Left ventricle myocardium superior (tissue), 1 donor: ENCODE results near the gene ACKR2. TPM values are rescaled to one million over a fixed set of nuclear protein-coding genes. Genes with fewer than 3 reads are reported as not detected.

Experiments used
- ATAC-seq: fragments of 200-7000 bp; cut with Tn5 transposase; one replicate; pipeline ENCODE4 v1.9.1; 2020; ENCODE audit warnings: mild to moderate bottlenecking, moderate library complexity
- DNase-seq: peaks from one replicate; pipeline ENCODE4 v3.0.0-alpha.2; 2020
- intact Hi-C: fragments of 100-400 bp; cut with micrococcal nuclease; formaldehyde crosslinking; loops from one replicate; pipeline ENCODE4 v1.11.0; 2022
- long read RNA-seq: library from polyadenylated mRNA; unstranded; transcript quantifications from one replicate; pipeline ENCODE4 v2.0.0, GENCODE V29; 2021
- total RNA-seq: library from RNA; stranded (reverse); fragmentation: NEBNext Ultra II Directional; extraction: Animal tissue kit (Norgen Biotek cat#: 25700); gene quantifications from one replicate; pipeline ENCODE4 v1.2.1, GENCODE V29; 2021
- donor health status: DM: no; HTN: yes; CAD: no; lungs with severe emphysema.

The ACKR2 gene, protein sequence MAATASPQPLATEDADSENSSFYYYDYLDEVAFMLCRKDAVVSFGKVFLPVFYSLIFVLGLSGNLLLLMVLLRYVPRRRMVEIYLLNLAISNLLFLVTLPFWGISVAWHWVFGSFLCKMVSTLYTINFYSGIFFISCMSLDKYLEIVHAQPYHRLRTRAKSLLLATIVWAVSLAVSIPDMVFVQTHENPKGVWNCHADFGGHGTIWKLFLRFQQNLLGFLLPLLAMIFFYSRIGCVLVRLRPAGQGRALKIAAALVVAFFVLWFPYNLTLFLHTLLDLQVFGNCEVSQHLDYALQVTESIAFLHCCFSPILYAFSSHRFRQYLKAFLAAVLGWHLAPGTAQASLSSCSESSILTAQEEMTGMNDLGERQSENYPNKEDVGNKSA
- total RNA-seq: 0.92 TPM
- long read RNA-seq: 0 reads

DNA sequence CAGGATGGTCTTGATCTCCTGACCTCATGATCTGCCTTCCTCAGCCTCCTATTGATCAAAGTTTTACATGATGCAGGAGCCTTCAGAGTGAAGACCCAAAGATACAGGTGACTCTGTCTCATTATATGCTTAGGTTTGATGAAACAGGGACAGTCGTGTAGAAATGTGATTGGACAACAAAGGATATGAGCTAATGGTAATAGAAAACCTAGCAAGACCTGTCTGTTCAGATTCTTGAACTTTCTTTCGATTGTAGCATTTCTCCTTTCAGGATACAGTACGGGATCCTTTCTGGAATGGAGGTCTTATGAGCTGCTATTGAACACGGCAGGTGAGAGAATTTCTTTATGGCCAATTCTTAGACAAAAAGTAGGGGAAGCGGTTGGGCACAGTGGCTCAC, at the start of gene ACKR2:
Gene ACKR2 (plus strand): TSS at position 244 of the 400 bp plus-strand sequence. CDS start 55,058 bp downstream, outside the sequence.
- no peak for DNase-seq
- intact Hi-C loops: no loop called here
- ATAC-seq: no peak

GRCh38 chr3:42762046-42762724, 47.1 kb upstream of the ACKR2 start:
- ATAC-seq (peak; percentile 73), DNase-seq (no peak)
- intact Hi-C loops: no loop called here

DNA sequence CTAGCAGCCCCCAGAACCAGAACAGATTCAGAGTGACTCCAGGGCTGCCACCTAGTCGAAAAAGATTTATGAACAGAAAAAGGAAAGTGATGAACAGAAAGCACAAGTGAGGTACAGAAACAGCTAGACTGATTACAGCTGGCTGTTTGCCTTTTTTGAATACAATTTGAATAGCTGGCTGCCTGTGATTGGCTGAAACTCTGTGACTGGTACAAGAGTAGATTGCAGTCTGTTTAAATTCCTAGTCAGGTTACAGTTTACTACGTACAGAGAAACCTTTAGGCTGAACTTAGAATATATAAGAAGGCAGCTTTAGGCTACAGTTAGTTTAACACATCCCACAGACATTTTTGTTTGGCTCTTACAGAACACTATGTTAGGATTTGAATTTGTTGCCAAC, 46.2 kb upstream of the ACKR2 start:
- intact Hi-C loops: no loop called here
- DNase-seq: no peak

DNA sequence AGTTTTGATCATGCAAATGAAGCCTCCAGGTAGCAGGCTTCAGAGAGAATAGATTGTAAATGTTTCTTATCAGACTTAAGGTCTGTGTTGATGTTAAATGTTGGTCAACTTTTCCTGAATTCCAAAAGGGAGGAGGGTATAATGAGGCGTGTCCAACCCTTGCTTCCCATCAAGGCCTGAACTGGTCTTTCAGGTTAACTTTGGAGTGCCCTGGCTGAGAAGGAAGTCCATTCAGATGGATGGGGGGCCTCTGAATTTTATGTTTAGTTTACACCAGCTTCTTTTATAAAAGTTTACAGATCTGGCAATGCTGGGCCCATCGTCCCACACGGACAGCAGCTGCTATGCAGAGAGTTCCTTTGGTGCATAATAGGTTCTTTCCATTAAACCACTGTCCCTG, 45.1 kb upstream of the ACKR2 start:
- DNase-seq (no peak), ATAC-seq (no peak)
- intact Hi-C loops: no loop called here

More for the DNA sequence above, 46.2 kb upstream of the ACKR2 start:
- no peak for ATAC-seq

DNA sequence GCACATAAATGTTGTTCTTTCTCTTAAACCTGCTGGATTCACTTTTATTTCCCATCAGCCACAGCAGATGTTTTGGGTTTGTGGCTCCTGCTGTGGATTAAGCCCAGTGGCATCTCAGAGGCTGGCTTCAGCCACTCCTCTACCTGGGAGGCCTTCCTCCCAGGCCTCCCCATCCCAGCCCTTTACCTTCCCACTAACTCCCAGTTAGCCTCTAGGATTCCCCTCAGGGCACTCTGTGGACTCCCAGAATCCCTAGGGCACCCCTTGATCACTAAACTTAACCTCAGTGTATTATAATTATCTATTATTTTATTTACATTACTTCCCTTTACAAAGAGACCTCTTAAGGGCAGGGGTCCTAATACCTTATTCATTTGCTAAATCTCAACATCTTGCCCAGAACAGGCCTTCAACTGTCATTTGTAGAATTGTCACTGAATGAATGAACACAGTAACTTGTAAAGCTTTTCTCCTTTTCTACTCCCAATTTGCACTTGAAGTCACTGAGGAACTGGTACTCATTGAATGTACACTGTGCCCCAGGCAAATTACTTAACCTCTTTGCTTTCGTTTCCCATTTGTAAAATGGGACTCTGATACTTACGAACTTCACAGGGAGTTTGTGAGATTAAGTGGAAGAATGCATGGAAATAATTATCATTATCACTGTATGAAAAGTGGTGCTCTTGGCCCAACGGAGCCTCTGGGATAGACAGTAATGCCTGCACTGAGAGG, 44.5 kb upstream of the ACKR2 start:
- ATAC-seq: no peak
- intact Hi-C loops: no loop called here
- DNase-seq: no peak

- DNase-seq: no peak
- no peak for ATAC-seq
- intact Hi-C loops: no loop called here
These were observed 39.6 kb upstream of the ACKR2 start for GRCh38 chr3:42769477-42770131.

DNA sequence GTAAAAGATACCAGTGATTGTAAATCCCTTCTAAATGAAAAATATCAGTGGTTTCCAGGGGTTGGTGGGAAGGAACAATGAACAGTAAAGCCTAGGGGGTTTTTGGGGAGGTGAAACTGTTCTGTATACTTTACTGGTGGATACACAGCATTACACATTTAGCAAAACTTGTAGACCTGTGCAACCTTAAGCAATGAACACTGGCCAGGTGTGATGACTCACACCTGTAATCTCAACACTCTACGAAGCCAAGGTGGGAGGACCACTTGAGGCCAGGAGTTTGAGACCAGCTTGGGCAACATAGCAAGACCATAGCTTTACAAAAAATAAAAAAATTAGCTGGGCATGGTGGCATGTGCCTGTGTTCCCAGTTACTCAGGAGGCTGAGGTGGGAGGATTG, 38.0 kb upstream of the ACKR2 start:
- no peak for DNase-seq
- ATAC-seq: no peak
- intact Hi-C loops: no loop called here

DNA sequence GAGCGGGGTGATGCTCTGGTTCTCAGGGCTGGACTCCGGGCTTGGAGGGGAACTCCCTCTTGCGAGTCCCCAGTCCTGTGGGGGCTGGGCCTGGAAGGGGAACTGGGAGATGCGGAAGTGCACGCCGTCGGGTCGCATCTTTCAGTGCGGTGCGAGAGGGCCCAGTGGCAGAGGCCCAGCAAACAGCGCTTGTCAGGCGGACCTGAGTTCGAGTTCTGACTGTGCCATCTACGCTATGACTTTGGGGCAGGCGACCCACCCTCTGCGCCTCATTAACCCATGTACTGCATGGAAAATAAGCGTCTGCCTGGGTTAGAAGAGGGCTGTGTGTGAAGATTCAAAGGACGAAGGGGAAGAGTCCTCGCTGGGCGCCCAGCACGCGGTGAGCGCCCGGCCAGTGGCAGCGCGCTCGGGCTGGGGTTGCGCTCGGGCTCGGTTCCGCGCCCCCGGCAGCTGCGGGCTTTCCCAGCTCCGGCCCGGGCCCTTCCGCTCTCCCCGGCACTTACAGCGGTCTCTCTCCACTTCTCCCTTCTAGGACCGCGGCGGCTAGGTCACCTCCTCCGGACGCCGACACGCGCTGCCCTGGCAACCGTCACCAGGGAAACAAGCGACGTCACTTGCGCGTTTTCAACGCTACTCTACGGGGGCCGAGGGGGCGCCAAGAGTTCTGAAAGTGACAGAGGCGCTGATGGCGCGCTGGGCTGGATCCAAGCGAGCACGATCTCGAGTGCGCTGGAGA, 36.4 kb upstream of the ACKR2 start, which contains the start of gene CCDC13:
Gene CCDC13 (minus strand): TSS at position 584 of the 739 bp plus-strand sequence. CDS start 14,908 bp downstream, outside the sequence.
- DNase-seq: peak; percentile 97
- ATAC-seq: peak; percentile 97
- intact Hi-C loops: no loop called here

GRCh38 chr3:42773409-42773751, 35.9 kb upstream of the ACKR2 start:
- ATAC-seq (peak; percentile 7), DNase-seq (no peak)
- intact Hi-C loops: no loop called here

GRCh38 chr3:42778644-42779043, 30.6 kb upstream of the ACKR2 start:
- peak; percentile 70 for ATAC-seq
- no peak for DNase-seq
- intact Hi-C loops: loop anchor here (5.0 kb wide), 1 partner anchor 59 kb away; no protein-coding TSS in a partner anchor

DNA sequence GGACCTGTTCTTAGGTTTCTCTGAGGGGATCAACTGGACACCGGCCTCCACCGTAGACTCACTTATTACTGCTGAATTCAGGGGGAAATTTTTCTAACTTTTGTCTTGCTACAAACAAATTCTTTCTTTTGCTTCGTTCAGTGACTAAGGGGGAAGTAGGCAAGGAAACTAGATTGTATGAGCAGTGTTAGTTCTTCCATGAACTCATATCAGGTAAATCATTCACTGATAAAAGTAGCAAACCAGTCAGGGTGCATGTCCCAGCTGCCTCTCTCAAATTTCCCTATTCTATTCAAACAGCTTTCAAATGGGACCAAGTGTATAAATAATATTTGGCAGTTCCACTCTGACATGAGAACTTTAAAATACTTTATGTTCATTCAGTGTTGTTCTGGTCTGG, 28.8 kb upstream of the ACKR2 start:
- intact Hi-C loops: no loop called here
- ATAC-seq (no peak), DNase-seq (no peak)

DNA sequence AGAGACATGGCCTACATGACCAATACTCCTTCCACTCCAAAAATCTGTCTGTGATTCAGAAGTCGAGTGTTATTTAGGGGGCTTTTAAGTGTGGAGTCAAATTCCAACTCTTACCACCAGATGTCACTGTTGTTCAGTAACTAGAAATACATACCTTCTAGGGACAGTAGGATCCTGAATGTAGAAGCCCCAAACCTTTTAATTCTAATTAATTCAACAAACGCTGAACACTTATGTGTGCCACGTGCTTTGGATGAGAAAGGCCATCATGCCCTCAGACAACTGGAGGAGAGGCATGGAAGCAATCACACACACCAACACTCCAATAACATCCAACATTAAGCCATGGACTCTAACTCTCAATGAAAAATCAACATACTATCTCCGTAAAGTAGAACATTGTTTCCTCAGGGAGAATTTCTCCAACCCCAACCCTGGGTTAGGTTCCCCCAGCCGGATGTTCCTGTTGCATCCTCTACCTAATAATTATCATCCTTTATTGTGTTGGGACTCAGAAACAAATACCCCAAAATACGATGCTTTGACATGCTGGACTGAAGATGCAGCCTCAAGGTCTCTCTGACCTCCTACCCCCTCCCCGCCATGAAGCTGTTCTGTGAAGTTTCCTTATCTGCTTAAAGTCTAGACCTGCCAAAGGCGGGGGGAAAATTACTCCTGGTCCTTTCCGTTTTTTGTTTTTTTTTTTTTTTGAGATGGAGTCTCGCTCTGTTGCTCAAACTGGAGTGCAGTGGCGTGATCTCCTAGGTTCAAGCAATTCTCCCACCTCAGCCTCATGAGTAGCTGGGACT, 28.1 kb upstream of the ACKR2 start:
- ATAC-seq: peak; percentile 73
- intact Hi-C loops: no loop called here
- no peak for DNase-seq

DNA sequence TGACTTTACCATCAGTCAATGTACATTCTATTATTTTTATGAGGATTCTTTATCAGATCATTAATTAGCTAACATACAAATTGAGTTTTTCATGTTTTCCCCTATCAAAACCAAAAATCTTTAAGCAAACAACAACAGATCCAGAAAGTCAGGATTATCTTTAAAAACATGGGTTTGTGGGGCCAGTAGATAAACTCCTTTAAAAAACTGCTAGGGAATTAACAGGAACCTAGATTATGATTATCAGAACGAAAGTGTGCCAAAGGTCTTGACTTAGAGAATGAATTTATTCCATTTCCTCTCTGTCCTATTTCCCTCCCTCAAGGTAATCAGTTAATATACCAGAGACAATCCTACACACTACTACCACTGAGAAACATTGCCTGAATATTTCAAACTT, 23.0 kb upstream of the ACKR2 start:
- ATAC-seq (no peak), DNase-seq (no peak)
- intact Hi-C loops: no loop called here

- DNase-seq (no peak), ATAC-seq (no peak)
- intact Hi-C loops: no loop called here
These were observed 22.6 kb upstream of the ACKR2 start for GRCh38 chr3:42786631-42787030.

DNA sequence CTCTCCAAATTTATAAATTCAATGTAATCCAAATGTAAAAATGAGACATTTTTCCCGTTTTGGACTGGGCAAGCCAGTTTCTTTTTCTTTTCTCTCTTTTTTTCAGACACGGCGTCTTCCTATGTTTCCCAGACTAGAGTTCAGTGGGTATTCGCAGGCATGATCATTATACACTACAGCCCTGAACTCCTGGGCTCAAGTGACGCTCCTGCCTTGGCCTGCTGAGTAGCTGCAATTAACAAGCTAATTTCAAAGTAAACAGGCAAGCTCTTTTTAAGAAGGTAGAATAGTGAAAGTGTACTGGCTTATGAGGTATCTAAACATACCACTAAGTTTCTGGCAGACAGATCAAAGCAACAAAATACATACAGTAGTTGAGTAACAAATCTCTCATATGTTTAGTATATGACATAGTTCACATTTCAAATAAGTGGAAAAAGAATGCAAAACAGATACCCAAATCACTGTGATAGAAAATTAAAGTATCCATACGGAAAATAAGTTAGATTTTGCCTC, 18.5 kb upstream of the ACKR2 start:
- no peak for ATAC-seq

GRCh38 chr3:42795621-42796181, 13.5 kb upstream of the ACKR2 start:
- intact Hi-C loops: no loop called here
- ATAC-seq: no peak
- DNase-seq: no peak

More for the DNA sequence above, 18.5 kb upstream of the ACKR2 start:
- intact Hi-C loops: no loop called here
- no peak for DNase-seq

DNA sequence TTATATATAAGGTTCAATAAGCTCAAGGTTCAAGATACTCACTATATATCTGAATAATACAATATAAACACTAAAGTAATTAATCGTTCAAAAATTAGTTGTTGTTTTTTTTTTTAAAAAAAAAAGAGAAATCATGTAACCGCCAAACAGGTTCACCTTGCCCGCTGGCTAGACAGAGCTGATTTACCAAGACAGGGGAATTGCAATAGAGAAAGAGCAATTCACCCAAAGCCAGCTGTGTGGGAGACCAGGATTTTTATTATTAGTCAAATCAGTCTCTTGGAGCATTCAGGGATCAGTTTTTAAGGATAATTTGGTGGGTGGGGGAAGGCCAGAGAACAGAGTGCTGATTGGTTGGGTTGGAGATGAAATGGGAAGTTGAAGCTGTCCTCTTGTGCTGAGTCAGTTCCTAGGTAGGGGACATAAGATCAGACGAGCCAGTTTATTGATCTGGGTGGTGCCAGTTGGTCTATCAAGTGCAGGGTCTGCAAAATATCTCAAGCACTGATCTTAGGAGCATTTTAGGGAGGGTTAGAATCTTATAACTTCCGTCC, 12.8 kb upstream of the ACKR2 start:
- DNase-seq: no peak
- ATAC-seq: no peak
- intact Hi-C loops: no loop called here
